DOHH2 (cell line): Measurements from ENCODE around the gene ACTN4.

Experiments
- H3F3A ChIP-seq: fragments of 200-600 bp; sonication (generic), shearing (Covaris generic); 2 replicates; pipeline ENCODE4 v1.6.0; 2016; ENCODE audit warnings: antibody characterized with exemption, mild to moderate bottlenecking; ENCODE audit not compliant: control insufficient read depth, insufficient read depth
- H3K27ac ChIP-seq: fragments of 200-600 bp; sonication (generic); 2 replicates; pipeline ENCODE4 v1.5.1; 2014; ENCODE audit warnings: low read depth, mild to moderate bottlenecking, low read length, moderate library complexity
- H3K27me3 ChIP-seq: fragments of 200-600 bp; sonication (generic); 2 replicates; pipeline ENCODE4 v1.6.1; 2014; ENCODE audit warnings: mild to moderate bottlenecking, low read length, mixed read lengths; ENCODE audit not compliant: control insufficient read depth
- H3K36me3 ChIP-seq: fragments of 200-600 bp; sonication (generic); 2 replicates; pipeline ENCODE4 v1.6.1; 2014; ENCODE audit warnings: mild to moderate bottlenecking, low read length, moderate library complexity, mixed read lengths; ENCODE audit not compliant: control insufficient read depth
- H3K4me1 ChIP-seq: fragments of 200-600 bp; sonication (generic); 2 replicates; pipeline ENCODE4 v1.6.1; 2014; ENCODE audit warnings: mild to moderate bottlenecking, low read length, mixed read lengths; ENCODE audit not compliant: control insufficient read depth
- H3K4me2 ChIP-seq: fragments of 200-600 bp; sonication (generic); 2 replicates; pipeline ENCODE4 v1.6.0; 2014; ENCODE audit warnings: mild to moderate bottlenecking, low read length, moderate library complexity
- H3K4me3 ChIP-seq: fragments of 200-600 bp; sonication (generic); 2 replicates; pipeline ENCODE4 v1.5.1; 2014; ENCODE audit warnings: mild to moderate bottlenecking, low read length, mixed read lengths
- H3K79me2 ChIP-seq: fragments of 200-600 bp; sonication (generic); 2 replicates; pipeline ENCODE4 v1.6.1; 2014; ENCODE audit warnings: mild to moderate bottlenecking, low read length, mixed read lengths; ENCODE audit not compliant: control insufficient read depth
- H3K9me2 ChIP-seq: fragments of 200-600 bp; sonication (generic); replicated peaks from 2 replicates; pipeline ENCODE4 v1.6.1; 2014; ENCODE audit warnings: mild to moderate bottlenecking, low read length, mixed read lengths; ENCODE audit not compliant: control insufficient read depth
- H3K9me3 ChIP-seq: fragments of 200-600 bp; sonication (generic); 2 replicates; pipeline ENCODE4 v1.6.1; 2014; ENCODE audit warnings: antibody characterized with exemption, low read length, mixed read lengths; ENCODE audit not compliant: control insufficient read depth, insufficient read depth
- H4K20me1 ChIP-seq: fragments of 200-600 bp; sonication (generic); 2 replicates; pipeline ENCODE4 v1.6.0; 2014; ENCODE audit warnings: low read depth, mild to moderate bottlenecking, antibody characterized with exemption, low read length, moderate library complexity; ENCODE audit not compliant: control insufficient read depth, insufficient read depth
- CTCF ChIP-seq: fragments of 200-600 bp; sonication (generic); IDR thresholded peaks from one replicate; pipeline ENCODE4 v1.5.1; 2014; ENCODE audit warnings: antibody characterized with exemption, mild to moderate bottlenecking, low read depth, low read length; ENCODE audit not compliant: poor library complexity, severe bottlenecking
- EZH2phosphoT487 ChIP-seq: fragments of 200-600 bp; sonication (generic); IDR thresholded peaks from 2 replicates; pipeline ENCODE4 v1.6.1; 2017; ENCODE audit warnings: borderline replicate concordance, mild to moderate bottlenecking, antibody characterized with exemption, low read length, moderate library complexity, mixed read lengths

ACTN4 gene

GRCh38 chr19:38717855-38718254 is 70.4 kb downstream of the ACTN4 start:
- no peak overlapping the region for H3K27ac ChIP-seq
- no peak overlapping the region for H3K4me3 ChIP-seq
- H3K36me3 ChIP-seq, result peaks cover 56% of the 10 kb centered on the region
- no peaks in the 10 kb centered on the region for H3K79me2 ChIP-seq
- H4K20me1 ChIP-seq, result no peaks in the 10 kb centered on the region
- H3F3A ChIP-seq, result no peaks in the 10 kb centered on the region
- no peaks in the 10 kb centered on the region for H3K9me3 ChIP-seq
- H3K4me1 ChIP-seq, result no peaks in the 10 kb centered on the region
- H3K4me2 ChIP-seq, result no peak overlapping the region
- TF ChIP-seq EZH2phosphoT487 (no peak), CTCF (no peak)
- H3K9me2 ChIP-seq, result no peaks in the 10 kb centered on the region
- no peaks in the 10 kb centered on the region for H3K27me3 ChIP-seq

GRCh38 chr19:38718747-38719543 is 71.5 kb downstream of the ACTN4 start:
- H4K20me1 ChIP-seq, result no peaks in the 10 kb centered on the region
- H3K4me1 ChIP-seq, result no peaks in the 10 kb centered on the region
- no peaks in the 10 kb centered on the region for H3F3A ChIP-seq
- H3K4me3 ChIP-seq, result no peak overlapping the region
- H3K9me3 ChIP-seq, result no peaks in the 10 kb centered on the region
- TF ChIP-seq EZH2phosphoT487 (no peak), CTCF (no peak)
- peaks cover 63% of the 10 kb centered on the region for H3K36me3 ChIP-seq
- no peaks in the 10 kb centered on the region for H3K27me3 ChIP-seq
- H3K79me2 ChIP-seq, result no peaks in the 10 kb centered on the region
- no peak overlapping the region for H3K27ac ChIP-seq
- H3K4me2 ChIP-seq, result no peak overlapping the region
- no peaks in the 10 kb centered on the region for H3K9me2 ChIP-seq

- peaks cover 63% of the 10 kb centered on the region for H3K36me3 ChIP-seq
- H3K9me3 ChIP-seq, result no peaks in the 10 kb centered on the region
- H3K27ac ChIP-seq, result no peak overlapping the region
- no peaks in the 10 kb centered on the region for H3K4me1 ChIP-seq
- H3K4me2 ChIP-seq, result no peak overlapping the region
- TF ChIP-seq EZH2phosphoT487, result no peak
- TF ChIP-seq CTCF, result no peak
- no peaks in the 10 kb centered on the region for H4K20me1 ChIP-seq
- H3K9me2 ChIP-seq, result no peaks in the 10 kb centered on the region
- no peak overlapping the region for H3K4me3 ChIP-seq
- no peaks in the 10 kb centered on the region for H3F3A ChIP-seq
- H3K79me2 ChIP-seq, result no peaks in the 10 kb centered on the region
- no peaks in the 10 kb centered on the region for H3K27me3 ChIP-seq
Measured at GRCh38 chr19:38719761-38720558, 72.5 kb downstream of the ACTN4 start.
